GDM1 (cell line): ENCODE results near the gene JADE3.

Experiments
- DNase-seq: peaks from one replicate; lab custom pipeline; 2025; lab: John Stamatoyannopoulos, UW

Gene JADE3

DNA sequence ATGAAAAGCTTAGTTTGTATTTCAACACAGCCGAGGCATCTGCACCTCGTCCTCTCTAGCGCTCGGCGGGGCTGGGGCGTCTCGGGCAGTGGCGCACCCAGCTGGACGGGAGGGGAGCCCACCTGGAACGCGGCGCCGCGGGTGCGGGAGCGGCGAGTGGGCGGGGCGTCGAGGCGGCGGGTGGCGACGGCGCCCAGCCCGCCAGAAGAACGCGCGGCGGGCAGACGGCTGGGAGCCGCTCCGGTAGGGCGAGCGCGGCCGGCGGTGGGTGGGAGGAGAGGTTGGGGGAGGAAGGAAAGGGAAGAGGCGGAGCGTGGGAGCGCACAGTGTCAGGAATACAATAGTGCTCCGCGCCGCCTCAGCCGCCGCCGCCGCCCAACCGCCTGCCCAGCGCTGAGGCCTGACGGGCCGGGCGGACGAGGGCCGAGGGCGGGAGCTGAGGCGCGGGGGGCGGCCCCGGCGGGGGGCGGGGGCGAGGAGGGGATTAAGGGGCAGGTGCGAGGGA lies at the start of gene JADE3:
Gene JADE3, plus strand, starts transcription at position 324 of the 505 bp plus-strand sequence. CDS start 72,474 bp downstream, outside the sequence.
- DNase-seq: peak; percentile 69

- no peak for DNase-seq
Measured at GRCh38 chrX:46863072-46863471, 49.1 kb upstream of the JADE3 start.

DNA sequence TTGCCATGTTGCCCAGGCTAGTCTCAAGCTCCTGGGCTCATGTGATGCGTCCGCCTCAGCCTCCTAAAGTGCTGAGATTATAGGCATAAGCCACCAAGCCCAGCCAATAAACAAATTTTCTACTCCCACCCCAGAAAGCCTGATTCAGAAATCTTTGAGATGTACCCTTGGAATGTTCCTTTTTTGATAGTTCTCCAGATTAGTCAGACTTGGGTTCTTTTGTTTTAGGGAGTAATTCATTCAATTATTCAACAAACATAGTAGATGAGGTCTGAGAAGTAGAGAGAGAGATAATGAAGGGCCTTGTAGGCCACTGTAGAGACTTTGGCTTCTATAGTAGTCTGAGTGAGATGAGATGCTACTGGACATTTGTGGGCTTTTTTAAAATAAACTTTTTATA lies 47.6 kb upstream of the JADE3 start:
- no peak for DNase-seq

GRCh38 chrX:46865281-46865680 lies 46.9 kb upstream of the JADE3 start:
- DNase-seq: no peak

DNA sequence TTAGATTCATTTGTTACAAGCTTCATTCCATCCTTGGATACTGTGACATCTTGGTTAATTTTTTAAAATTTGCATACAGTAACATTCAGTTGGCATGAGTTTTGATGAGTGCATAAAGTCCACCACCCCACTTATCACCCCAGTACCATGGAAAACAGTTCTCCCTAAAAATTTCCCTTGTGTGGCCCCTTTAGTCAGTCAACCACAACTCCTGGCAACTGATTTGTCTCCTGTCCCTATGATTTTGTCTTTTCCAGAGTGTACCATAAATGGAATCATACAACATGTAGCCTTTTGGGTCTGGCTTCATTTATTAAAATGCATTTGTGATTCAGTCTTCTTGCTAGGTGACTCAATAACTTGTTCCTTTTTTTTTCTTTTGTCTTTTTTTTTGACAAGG lies 45.5 kb upstream of the JADE3 start:
- DNase-seq: no peak

GRCh38 chrX:46873746-46874145 lies 38.5 kb upstream of the JADE3 start:
- no peak for DNase-seq

GRCh38 chrX:46876901-46877300 lies 35.3 kb upstream of the JADE3 start:
- DNase-seq: no peak

DNA sequence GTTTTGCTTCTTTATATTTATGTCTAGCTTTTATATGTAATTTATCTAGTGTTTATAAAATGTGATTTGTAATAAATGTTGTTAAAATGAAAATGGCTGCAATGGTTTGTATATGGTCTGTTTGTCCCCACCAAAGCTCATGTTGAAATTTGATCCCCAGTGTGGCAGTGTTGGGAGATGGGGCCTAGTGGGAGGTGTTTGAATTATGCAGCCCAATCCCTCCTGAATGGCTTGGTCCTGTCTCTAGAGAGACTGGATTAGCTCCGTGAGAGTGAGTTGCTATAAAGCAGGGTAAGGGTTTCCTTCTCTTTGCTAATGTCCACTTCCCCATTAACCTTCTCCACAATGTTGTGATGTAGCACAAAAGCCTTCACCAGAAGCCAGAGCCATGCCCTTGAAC lies 30.0 kb upstream of the JADE3 start:
- DNase-seq: no peak

DNA sequence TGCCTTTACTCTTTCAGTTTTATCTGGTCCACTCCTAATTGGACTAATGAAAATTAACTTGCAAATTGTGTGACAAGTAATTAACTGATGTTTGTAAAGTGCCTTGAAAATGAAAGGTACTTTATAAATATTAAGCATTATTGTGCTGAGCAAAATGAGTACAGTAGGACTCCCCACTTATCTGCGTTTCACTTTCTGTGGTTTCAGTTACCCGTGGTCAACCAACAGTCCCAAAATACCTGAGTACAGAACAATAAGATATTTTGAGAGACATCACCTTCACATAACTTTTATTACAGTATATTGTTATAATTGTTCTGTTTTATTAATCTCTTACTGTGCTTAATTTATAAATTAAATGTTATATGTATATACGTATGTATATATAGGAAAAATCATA lies 27.4 kb upstream of the JADE3 start:
- no peak for DNase-seq

DNA sequence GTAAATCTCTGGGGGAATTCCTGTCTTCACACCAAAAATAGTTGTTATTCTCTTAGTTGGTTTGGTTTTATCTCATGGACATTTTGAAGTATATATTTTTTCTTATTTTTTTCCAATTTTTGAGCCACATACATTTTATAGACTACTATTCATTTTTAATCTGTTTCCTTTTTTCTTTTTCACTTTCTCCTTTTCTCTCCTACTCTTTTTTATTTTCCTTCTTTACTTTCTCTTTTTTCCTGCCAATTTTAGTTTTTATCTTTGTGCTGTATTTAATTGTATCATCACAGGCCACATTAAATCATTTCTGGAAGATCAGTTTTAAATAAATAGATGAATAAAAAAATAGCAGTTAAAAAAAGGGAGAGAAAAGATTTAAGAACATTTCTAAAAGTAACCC lies 14.0 kb upstream of the JADE3 start:
- DNase-seq: no peak

GRCh38 chrX:46903458-46904242 lies 8.6 kb upstream of the JADE3 start:
- peak; percentile 50 for DNase-seq

- no peak for DNase-seq
Measured at GRCh38 chrX:46904626-46905025, 7.6 kb upstream of the JADE3 start.

- no peak for DNase-seq
Measured at GRCh38 chrX:46910415-46910814, 1.8 kb upstream of the JADE3 start.

- peak; percentile 26 for DNase-seq
Measured at GRCh38 chrX:46912603-46913491, 626 bp downstream of the JADE3 start.

GRCh38 chrX:46913667-46914066 lies 1.4 kb downstream of the JADE3 start:
- DNase-seq: no peak

DNA sequence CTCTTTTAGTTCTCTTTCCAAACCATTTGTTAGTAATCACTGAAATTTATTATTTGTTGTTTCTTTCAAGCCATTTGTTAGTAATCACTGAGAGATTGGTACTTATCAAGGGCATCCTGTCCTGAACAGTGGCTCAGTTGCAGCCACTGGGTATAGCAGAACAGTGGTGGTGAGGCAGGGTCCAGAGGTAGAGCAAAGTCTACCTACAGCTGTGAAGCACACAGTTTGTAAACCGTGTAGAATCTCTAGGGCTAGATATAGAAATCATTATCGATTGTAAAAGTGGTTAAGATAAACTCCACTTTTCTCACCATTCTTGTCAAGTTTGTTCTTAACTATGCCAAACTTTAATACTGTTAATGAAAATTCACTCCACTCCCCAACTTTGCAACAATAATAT lies 4.1 kb downstream of the JADE3 start:
- DNase-seq: no peak

DNA sequence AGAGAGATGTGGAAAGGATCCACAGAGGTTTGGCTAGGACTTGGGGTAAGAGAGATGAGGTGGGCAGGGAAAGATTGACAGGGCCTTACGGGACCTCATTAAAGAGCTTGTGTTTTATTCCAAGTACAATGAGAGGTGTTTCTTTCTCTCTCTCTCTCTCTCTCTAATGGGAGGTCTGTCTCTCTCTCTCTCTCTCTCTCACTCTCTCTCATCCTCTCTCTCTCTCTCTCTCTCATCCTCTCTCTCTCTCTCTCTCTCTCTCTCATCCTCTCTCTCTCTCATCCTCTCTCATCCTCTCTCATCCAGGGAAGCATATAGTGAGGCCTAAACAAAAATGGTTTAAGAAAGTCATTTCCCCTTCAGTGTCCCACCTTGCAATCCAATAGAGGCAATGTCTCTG lies 5.4 kb downstream of the JADE3 start:
- no peak for DNase-seq

DNA sequence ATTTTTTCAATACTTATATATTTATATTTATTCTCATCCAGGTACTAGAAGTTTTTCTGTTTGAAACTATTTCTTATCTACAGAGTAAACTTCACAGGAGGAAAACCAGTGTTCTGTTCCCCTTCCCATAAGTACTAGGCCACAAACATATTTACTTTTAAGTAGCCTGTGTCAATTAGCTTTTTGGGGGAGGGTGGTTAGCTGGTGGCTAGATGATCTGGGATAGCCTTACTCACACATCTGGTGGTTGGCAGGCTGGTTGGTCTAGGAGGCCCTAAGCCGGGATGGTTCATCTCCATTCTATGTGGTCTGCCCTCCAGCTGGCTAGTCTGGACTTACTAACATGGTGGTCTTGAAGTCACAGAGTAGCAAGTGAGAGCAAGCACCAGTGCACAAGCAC lies 6.2 kb downstream of the JADE3 start:
- DNase-seq: no peak

GRCh38 chrX:46920235-46920634 lies 8.0 kb downstream of the JADE3 start:
- no peak for DNase-seq

- DNase-seq: no peak
Measured at GRCh38 chrX:46922611-46923010, 10.4 kb downstream of the JADE3 start.

GRCh38 chrX:46927718-46928117 lies 15.5 kb downstream of the JADE3 start:
- no peak for DNase-seq

GRCh38 chrX:46929439-46930261 lies 17.4 kb downstream of the JADE3 start:
- DNase-seq: no peak
